GM21619 (cell line): Measurements from ENCODE around the gene GTF2E1.
"Not testable (repeated sequence)": the region's sequence is repeated elsewhere in the genome, so short reads cannot be mapped to it uniquely, and the experiment has no call there.

Experiments used
- ATAC-seq: cut with Tn5 transposase; IDR thresholded peaks from one replicate; pipeline ENCODE4 v1.9.1; 2021; ENCODE audit not compliant: unreplicated experiment

Gene GTF2E1

DNA sequence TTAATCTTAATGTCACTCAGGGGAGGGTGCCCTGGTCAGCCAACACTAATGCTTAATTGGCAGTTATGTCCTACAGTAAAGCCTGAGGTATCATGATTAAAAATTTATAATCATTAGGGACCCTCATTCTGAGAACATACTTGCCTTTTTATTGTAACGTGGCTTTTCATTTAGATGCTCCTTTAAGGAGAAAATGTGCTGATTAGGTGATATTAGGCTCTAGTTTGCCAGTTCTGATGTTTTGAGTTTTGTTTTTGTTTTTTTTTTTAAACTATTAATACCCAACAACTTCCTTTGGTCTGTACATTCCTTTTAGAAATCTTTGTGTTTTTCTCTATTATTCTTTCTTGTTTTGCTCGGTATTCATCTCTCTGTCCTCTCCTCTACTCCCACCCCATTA lies 10.3 kb downstream of the GTF2E1 start:
- no peak for ATAC-seq

DNA sequence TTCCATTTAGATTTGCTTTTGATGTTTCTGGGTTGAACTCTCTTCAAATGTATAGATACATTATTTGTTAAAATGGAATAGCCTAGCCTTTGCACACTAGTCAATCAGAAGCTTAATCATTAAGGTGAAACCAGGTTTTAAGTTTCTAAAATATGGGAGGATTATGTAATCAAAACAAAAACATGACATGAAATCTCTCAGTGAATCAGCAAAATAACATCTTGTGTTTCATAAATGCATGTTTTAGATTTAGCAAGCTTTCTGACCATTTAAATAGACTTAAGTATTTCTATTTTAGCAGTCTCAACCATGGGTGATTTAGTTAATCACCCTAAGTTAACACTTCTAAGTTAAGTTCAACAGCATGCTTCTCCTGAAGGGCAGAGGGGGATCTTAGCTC lies 11.3 kb downstream of the GTF2E1 start:
- no peak for ATAC-seq

DNA sequence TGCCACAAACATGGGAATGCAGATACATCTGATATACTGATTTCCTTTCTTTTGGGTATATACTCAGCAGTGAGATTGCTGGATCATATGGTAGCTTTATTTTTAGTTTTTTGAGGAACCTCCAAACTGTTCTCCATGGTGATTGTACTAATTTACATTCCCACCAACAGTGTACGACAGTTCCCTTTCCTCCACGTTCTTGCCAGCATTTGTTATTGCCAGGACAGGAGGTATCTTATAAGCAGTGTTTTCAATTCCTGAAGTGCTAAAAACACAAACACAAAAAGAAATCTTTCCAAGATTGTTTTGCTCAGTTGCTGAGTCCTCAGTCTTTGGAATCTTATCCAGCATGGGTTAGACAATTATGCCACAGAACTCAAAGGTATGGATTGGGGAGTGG lies 13.5 kb downstream of the GTF2E1 start:
- ATAC-seq = no peak

DNA sequence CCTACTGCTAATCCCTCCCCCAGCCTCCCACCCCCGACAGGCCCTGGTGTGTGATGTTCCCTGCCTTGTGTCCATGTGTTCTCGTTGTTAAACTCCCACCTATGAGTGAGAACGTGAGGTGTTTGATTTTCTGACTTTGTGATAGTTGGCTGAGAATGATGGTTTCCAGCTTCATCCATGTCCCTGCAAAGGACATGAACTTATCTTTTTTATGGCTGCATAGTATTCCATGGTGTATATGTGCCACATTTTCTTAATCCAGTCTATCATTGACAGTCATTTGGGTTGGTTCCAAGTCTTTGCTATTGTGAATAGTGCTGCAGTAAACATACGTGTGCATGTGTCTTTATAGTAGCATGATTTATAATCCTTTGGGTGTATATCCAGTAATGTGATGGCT lies 16.0 kb downstream of the GTF2E1 start:
- not testable (repeated sequence) for ATAC-seq

DNA sequence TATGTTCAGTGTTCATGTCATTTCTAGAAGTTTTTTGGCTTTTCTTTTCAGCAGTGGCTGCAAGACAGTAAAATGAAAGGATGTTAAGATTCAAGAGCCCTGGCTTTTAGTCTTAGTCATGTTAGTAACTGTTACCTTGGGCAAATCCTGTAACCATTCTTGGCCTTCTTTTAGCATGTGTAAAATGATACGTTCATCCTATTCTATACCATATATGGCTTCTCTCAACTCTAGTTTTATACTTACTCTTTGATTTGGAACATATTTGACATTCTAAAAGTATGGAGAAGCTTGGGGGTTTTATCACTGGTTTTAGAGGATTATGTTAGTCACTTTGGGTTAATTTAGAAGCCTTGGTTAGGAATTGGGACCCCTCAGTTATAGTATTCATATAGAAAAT lies 20.1 kb downstream of the GTF2E1 start:
- no peak for ATAC-seq

DNA sequence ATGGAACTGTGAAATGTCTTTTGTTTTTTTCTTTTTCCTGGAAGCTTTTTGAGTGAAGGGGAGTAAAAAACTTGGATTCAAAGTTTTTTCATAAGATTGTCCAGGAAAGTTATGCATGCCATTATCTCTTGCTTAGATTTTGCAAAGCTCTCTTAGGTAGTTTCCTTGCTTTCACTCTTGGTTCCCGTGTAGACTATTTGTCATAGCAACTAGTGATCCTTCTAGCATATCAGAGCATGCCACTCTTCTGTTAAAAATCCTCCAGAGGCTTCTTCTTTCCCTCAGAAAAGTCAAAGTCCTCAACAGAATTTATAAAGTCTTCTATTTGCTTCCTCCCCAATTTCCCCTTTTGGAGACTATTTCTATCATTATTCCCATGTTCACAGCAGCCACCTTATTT lies 21.1 kb downstream of the GTF2E1 start:
- ATAC-seq = peak; percentile 70

DNA sequence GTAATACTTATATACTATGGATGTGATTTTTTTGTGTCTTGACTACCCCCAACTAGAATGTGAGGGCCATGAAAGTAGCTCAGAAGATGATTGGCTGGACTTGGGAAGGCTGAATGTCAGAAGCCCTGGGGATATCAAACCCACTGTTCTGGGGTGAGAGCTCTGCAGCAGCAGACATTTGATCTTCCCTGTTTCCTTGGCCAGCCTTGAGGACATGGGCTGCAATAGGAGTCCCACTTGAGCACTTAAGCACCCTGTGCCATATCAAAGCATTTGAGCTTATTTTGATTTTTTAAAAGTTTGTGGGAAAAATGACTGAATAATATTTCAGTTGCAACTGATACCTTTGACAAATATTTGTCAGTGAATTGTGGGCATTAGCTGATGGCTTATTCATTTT lies 21.7 kb downstream of the GTF2E1 start:
- ATAC-seq = no peak

DNA sequence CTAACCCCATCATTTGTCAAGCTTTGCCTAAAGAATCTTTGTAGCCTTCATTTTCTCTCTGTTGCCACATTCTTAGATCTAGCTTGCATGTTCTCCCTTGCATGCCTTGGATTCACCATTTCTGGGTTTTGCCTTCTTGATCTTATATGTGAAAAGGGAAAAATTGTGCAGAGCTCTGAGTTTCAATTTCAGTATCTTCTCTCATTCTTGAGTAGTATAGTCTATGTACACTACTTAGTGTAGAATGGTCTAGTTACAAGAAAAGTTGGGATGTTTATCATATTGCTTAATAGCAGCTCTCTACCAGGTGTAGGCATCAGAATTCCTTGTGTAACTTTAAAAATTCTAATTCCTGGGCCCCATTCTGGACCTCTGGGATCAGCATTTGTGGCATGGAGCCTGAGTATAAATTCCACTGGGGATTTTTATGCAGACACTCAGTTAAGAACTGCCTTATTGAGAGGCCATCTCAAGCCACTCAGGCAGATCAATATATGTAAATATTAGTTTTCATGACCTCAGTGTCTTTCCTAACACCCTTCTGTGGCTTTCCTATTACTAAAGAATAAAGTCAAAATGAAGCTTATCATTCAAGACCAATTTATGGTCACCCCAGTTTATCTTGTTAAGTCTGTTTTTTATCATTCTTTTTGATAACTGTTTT lies 23.4 kb downstream of the GTF2E1 start:
- peak; percentile 56 for ATAC-seq

DNA sequence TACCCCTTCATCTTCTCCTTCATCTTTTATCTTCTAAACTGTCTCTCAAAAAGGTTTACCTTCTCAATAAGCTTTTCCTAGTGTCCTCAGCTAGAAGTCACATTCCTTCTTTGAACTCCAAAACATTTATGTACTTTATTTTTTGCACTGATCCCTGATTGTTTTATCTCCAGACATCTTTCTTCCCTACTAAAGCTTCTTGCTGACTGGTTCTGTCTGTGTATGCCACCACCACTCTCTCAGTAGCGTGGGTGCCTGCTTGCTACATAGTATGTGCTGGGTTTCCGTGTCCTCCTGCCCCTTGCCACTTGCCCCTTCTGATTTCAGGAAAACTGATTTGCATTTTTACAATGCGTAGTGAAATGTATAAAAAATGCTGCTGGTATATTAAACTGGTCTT lies 24.0 kb downstream of the GTF2E1 start:
- ATAC-seq = no peak

DNA sequence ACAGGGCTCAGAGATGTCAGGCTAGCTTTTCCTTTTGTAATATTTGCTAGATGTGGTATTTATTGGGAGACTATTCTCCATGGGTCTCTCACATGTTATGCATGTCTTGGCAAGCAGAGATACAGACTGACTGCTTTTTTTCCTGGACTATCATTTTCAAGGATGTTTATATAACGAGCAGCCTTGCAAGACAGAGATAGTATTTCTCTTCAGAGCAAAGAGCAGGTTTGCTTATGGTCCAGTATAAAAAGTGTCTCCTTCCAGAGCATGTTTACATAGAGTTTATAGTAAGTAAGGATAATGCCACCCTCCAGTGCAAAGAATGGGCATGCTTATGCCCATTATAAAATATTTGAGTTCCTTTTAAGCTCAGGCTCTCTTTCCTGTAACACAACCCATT lies 24.6 kb downstream of the GTF2E1 start:
- no peak for ATAC-seq

DNA sequence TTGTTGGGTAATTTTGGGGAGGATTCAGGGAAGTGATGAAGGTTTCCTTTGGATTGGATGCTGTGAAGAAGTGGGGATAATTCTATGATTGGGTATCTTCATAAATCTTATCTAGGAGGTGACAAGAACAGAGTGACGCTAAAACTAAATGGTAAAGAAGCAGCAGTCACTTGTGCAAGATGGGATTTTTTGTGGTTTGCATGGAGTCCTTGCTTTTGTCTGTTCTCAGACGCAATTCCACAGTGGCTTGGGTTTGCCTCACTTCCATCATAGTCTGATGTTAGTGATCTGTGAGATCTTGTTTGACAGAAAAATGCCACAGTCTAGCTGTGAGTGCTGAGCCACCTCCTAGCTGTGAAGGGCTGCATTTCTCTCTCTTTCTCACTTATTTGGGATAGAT lies 26.9 kb downstream of the GTF2E1 start:
- no peak for ATAC-seq

DNA sequence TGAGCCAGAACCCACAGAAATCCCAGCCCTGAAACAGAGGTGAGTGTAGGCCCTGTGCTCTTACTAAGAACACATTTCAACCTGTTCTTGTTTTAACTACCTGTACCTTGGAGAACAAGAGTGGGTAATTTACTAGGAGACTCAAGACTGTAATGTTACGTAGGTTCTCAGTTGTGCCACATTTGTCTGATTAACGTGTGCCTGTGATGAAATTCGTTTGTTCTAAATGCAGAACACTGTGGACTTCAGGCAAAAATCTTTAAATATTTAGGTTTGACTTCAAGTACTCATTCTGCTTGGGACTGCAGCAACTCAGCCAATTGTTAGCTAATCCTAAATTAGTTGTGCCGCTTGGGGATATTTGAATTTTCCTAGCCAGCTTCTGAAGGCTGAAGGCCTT lies 28.3 kb downstream of the GTF2E1 start:
- no peak for ATAC-seq

DNA sequence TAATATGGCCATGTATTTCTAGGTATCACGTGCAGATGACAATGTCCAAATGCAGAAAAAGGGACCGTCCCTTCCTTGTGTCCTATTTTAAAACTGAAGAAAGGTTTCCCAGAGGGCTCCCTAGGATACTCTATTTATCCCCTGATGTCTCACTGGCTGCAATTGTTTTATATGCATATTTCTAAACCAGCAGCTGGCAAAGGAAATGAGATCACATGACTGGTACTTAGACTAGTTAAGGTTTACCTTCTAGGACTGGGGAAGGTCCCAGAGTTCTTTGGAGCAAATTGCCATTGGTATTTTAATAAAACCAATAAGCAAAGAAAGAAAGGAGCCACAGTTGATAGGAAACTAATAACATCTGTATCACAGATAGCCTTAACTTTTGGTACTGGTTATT lies 29.5 kb downstream of the GTF2E1 start:
- no peak for ATAC-seq

DNA sequence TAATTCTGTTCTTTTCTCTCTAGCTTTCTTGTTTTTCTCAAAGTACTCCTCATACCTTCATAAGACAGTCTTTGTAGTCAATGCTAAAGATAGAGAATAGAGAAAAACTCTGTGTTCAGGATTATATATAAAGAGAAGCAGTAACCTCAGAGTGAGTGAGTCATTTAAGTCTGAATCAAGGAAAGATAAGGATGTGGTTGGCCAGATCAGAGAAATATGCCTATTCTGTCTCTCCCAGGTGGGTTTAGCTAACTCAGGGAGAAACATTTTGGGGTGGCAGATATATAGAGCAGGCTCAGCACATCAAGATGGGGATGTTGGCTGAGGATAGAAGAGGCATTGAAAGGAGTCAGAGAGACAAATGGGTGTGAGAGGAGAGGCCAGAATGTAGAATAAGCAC lies 31.4 kb downstream of the GTF2E1 start:
- ATAC-seq = peak; percentile 88

DNA sequence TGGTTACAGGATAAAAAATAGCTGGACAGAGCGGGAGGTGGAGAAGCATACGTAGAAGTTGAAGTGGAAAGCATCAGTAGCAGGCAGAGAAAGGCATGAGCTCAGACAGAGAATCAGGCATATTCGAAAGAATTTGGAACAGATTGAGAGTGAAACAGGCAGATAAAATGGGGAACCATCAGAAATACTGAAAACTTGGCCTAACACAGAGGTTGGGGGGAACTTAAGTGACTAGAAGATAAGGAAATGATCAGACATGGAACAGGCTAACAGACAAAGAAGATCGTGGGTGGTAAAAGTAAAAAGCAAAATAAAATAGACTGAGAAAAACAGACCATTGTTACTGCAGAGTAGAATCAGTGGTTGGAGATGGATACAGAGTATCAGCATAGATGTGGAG lies 32.9 kb downstream of the GTF2E1 start:
- no peak for ATAC-seq

DNA sequence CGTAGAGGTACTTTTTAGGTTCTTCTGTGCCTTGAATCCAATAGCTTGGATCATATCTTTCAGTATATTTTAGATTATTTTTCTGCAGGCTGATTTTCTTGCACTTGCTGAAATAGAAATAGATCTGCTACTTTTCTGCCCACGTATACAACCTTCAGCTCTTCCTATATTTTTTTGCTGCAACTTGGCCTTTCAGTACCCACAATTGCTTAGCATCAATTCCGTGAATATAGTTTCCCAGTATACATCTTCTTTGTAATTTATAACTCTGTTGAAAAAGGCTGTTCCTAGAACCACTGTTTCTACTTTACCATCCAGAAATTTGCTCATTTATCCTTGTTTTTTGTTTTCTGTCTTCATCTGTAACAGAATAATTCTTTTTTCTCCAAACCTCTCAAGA lies 36.2 kb downstream of the GTF2E1 start:
- no peak for ATAC-seq

DNA sequence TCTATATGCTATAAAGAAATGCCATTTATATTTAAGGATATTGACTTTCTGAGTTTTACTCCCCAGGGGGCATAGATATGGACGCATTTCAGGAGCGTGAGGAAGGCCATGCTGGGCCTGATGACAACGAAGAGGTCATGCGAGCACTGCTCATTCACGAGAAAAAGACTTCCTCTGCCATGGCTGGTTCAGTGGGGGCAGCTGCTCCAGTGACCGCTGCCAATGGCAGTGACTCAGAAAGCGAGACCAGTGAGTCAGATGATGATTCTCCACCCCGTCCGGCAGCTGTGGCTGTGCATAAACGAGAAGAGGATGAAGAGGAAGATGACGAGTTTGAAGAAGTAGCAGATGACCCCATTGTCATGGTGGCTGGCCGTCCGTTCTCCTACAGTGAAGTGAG lies 38.4 kb downstream of the GTF2E1 start:
- peak; percentile 96 for ATAC-seq

DNA sequence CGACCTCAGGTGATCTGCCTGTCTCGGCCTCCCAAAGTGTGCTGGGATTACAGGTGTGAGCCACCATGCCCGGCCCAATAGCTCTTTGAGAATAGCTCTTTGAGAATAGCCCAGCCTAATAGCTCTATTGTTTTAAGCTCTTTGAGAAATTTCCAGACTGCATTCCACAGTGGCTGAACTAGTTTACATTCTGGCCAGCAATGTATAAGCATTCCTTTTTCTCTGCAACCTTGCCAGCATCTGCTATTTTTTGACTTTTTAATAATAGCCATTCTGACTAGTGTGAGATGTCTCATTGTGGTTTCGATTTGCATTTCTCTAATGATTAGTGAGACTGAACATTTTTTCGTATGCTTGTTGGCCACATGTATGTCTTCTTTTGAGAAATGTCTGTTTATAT lies 43.3 kb downstream of the GTF2E1 start:
- ATAC-seq = peak; percentile 53

DNA sequence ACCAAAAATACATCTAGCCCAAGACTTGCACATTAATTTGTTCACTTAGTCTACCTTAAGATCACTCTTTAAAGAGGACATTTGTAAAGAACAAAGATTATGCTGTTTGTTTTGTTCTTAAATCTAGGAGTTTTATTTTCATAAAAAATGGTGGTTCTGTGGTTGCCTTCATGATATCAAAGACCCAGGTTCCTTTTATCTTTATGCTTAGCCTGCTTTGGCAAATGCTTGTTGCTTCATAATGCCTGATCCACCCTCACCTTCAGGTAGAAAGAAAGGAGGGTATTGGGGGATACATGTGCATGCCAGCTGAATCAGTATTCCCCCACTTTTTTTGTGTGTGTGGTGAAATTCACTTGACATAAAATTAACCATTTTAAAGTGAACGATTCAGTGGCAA lies 48.5 kb downstream of the GTF2E1 start:
- no peak for ATAC-seq

DNA sequence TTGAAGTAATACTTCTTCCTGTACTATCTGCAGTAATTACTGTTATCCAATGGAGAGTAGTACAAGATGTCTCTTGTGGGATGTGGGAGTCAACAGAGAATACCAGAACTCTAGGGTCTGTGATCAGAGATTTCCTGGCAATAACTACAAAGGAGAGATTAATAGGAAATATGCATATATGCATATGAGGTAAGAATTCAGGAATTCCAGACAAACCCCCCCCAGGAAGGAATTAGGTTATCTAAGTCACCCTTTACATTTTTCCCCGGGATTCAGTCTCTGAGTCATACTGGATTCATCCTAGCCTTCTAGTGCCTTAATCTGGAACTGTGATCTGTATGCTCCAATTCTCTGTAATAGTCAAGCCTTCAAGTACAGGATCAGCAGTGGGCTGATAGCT lies 49.4 kb downstream of the GTF2E1 start:
- no peak for ATAC-seq

DNA sequence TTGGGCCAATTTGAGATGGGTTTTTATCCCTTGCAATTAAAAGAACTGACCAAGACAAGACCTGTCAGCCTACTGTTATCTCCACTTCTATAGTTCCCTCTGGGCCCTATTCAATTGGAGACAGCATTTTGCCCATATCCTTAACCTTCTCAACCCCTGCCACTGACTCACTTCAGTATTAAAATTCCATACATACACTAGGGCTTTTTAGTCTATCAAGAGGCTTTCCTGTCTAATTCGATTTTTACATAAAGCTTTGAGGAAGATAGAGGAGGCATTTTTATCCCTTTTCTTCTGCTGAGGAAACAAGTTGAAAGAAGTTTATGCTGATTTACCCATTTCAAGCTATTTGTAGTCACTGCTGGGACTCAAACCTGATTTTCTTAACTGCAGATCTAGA lies 51.1 kb downstream of the GTF2E1 start:
- no peak for ATAC-seq

DNA sequence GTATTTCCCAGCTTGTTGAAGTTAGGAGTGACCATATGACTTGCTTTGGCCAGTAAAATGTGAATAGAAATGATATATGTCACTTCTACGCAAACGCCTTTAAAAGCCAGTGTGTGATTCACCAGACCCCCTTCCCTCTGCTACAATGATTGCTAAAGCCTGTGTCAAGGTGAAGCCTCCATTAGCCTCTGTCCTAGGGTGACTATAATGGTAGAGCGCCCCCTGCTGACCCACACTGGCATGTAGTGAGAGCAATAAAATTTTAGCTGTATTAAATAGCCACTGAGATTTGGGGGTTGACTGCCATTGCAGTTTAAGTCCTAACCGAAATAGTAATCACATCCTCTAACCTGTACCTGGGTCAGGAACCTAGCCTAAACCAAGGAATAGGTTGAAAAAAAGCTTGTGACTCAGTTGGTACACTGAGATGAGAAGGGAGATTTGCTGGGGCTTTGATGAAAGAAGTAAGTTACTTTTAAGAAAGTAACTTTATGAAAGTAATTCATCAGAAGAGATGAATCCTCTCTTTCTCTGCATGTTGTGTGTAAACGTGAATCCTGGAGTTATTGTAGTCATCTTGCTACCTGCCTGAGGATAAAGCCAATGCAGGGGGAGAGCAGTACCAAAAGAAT lies 52.6 kb downstream of the GTF2E1 start:
- ATAC-seq = peak; percentile 95

DNA sequence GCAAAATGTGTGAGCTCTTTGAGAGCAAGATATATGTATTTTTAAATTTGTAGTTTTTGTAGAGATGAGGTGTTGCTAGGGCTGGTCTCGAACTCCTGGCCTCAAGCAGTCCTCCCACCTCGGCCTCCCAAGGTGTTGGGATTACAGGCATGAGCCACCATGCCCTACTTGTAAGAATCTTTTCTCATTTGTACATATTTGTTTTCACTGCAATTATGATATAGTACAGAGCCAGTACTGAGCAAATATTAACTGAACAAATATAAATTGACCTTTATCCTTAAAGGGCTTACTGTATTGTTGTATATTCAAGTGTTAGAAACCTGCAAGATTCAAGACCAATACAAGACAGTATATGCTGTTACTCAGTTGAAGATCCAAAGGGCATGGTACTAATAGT lies 53.4 kb downstream of the GTF2E1 start:
- ATAC-seq = no peak
